Fibroblast of mammary gland (primary cell): ENCODE measurements around the gene SYNPR.
"Not testable (repeated sequence)": the region's sequence is repeated elsewhere in the genome, so short reads cannot be mapped to it uniquely, and the experiment has no call there.

Experiments used
- DNase-seq: peaks from one replicate; pipeline ENCODE4 v3.0.0-alpha.2; 2010; ENCODE audit warnings: low read depth
- H3K4me3 ChIP-seq: 2 replicates; pipeline ENCODE4 v1.5.1; 2011; ENCODE audit warnings: low read depth, mild to moderate bottlenecking, low read length, moderate library complexity; ENCODE audit not compliant: control insufficient read depth
- TF ChIP-seq, protein P1 (sequence below): conservative IDR thresholded peaks from 2 replicates; pipeline ENCODE4 v1.5.1; 2011; ENCODE audit warnings: low read depth, low read length, inconsistent platforms; ENCODE audit not compliant: control insufficient read depth, insufficient read depth

Gene SYNPR

DNA sequence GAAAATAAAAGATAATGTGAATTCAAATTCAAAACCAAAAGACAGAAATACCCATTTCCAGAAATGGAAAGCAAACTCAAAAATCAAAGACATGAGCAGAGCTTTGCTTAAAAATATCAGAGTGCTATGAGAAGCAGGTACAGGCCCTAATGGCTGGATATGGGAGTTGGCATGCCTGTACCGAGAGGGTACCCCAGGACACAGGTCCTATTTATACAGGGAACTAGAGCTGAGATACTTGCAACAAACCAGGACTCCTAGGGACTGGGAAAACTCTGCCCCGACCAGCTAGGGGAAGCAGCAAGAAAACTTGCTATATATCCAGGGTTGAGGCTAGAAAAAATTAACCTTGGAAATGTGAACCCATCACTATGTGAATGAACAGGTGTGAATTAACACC, 36.0 kb upstream of the SYNPR start:
- TF ChIP-seq, protein P1, sequence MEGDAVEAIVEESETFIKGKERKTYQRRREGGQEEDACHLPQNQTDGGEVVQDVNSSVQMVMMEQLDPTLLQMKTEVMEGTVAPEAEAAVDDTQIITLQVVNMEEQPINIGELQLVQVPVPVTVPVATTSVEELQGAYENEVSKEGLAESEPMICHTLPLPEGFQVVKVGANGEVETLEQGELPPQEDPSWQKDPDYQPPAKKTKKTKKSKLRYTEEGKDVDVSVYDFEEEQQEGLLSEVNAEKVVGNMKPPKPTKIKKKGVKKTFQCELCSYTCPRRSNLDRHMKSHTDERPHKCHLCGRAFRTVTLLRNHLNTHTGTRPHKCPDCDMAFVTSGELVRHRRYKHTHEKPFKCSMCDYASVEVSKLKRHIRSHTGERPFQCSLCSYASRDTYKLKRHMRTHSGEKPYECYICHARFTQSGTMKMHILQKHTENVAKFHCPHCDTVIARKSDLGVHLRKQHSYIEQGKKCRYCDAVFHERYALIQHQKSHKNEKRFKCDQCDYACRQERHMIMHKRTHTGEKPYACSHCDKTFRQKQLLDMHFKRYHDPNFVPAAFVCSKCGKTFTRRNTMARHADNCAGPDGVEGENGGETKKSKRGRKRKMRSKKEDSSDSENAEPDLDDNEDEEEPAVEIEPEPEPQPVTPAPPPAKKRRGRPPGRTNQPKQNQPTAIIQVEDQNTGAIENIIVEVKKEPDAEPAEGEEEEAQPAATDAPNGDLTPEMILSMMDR, result no peak
- H3K4me3 ChIP-seq, result no peak overlapping the region
- DNase-seq, result no peak

- TF ChIP-seq, protein P1, result no peak
These were observed 33.6 kb upstream of the SYNPR start for GRCh38 chr3:63244486-63244885.

GRCh38 chr3:63245726-63246241, 32.3 kb upstream of the SYNPR start:
- no peak overlapping the region for H3K4me3 ChIP-seq
- peak; percentile 17 for DNase-seq
- TF ChIP-seq, protein P1, result no peak

More at GRCh38 chr3:63244486-63244885, 33.6 kb upstream of the SYNPR start:
- DNase-seq, result no peak
- H3K4me3 ChIP-seq, result no peak overlapping the region

DNA sequence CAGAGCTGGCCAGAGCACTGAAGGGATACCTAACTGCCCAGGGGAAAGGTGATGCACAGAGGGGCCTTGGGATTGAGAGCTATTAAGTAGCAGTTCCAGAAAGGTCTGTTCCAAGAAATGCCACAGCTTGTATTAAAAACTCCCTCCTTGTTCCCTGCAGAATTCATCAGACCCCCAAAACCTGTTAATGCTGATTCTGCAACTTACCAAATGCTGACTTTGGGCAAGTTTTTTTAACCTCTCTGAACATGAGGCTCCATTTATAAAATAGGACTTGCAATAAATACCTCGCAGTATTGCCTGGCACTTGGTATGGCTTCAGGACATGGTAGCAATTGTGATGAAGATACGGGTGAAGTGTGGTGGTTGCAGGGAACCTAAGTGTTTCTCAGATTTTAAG, 30.1 kb upstream of the SYNPR start:
- TF ChIP-seq, protein P1, result no peak
- H3K4me3 ChIP-seq, result no peak overlapping the region
- DNase-seq, result no peak

- TF ChIP-seq, protein P1, result no peak
- no peak overlapping the region for H3K4me3 ChIP-seq
- DNase-seq, result no peak
These were observed 26.6 kb upstream of the SYNPR start for GRCh38 chr3:63251499-63251898.

GRCh38 chr3:63255819-63256218, 22.3 kb upstream of the SYNPR start:
- not testable (repeated sequence) for H3K4me3 ChIP-seq, DNase-seq

DNA sequence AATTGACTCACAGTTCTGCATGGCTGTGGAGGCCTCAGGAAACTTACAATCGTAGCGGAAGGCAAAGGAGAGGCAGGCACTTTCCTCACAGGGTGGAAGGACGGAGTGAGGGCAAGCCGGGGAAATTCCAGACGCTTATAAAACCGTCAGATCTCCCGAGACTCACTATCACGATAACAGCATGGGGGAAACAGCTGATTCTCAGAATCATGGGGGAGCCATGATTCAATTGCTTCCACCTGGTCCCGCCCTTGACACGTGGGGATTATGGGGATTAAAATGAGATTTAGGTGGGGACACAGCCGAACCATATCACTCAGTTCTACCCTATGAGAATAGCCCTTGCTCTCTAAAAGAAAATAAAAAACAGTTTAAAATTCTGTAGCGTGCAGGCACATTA, 13.4 kb upstream of the SYNPR start:
- TF ChIP-seq, protein P1, result no peak
- H3K4me3 ChIP-seq, result no peak overlapping the region
- no peak for DNase-seq
